GM12878 (cell line): ENCODE results near the gene CMTM5. TPM values are rescaled to one million over a fixed set of nuclear protein-coding genes. Genes with fewer than 3 reads are reported as not detected.

Source experiments
- ATAC-seq: fragments of 200-7000 bp; cut with Tn5 transposase; 3 replicates; pipeline ENCODE4 v1.9.1; 2020; ENCODE audit warnings: mild to moderate bottlenecking, moderate library complexity
- BruUV-seq: library from RNA; stranded (reverse); fragments of 400-500 nt; replicated peaks from 2 replicates; lab custom pipeline; 2021; lab: Mats Ljungman, UMichigan
- CTCF ChIA-PET: fragments of 300-600 bp; sonication (Branson Sonifier 250); formaldehyde crosslinking; extraction: SDS; loops from one replicate; lab custom pipeline; 2021; ENCODE audit warnings: inconsistent platforms; lab: Yijun Ruan, JAX
- POLR2A ChIA-PET: fragments of 350-600 bp; formaldehyde crosslinking; extraction: SDS; loops from one replicate; lab custom pipeline; 2021; ENCODE audit warnings: inconsistent platforms; lab: Charles Lee
- RAD21 ChIA-PET: fragments of 300-600 bp; sonication (Branson Sonifier 250); formaldehyde crosslinking; loops from one replicate; lab custom pipeline; 2023; ENCODE audit warnings: antibody characterized with exemption; ENCODE audit not compliant: unreplicated experiment; lab: Charles Lee
- SMC1A ChIA-PET: fragments of 300-600 bp; sonication (Branson Sonifier 250); formaldehyde crosslinking; loops from one replicate; lab custom pipeline; 2023; ENCODE audit not compliant: unreplicated experiment, uncharacterized antibody; lab: Charles Lee
- DNase-seq: peaks from one replicate; pipeline ENCODE4 v3.0.0-alpha.2; 2011; ENCODE audit warnings: low read depth, low spot score
- FAIRE-seq: peaks from 3 replicates; lab custom pipeline; 2011; peaks lifted over from hg19 to GRCh38; lab: Jason Lieb, UNC
- H2AFZ ChIP-seq: 2 replicates; pipeline ENCODE4 v1.6.0; 2011; ENCODE audit warnings: low read depth, low read length, control low read depth; ENCODE audit not compliant: control insufficient read depth
- H3K27ac ChIP-seq: 2 replicates; pipeline ENCODE4 v1.5.1; 2011; ENCODE audit warnings: control low read depth; ENCODE audit not compliant: control insufficient read depth, insufficient read depth
- H3K27me3 ChIP-seq, 2 experiments: replicated peaks in 1 of 2; 2 replicates each; pipeline versions ENCODE4 v1.6.0 to v1.6.1; 2011; ENCODE audit warnings: low read length in 1 of 2; ENCODE audit not compliant: control insufficient read depth in 2 of 2, insufficient read depth in 2 of 2
- H3K36me3 ChIP-seq, 2 experiments: 2 replicates each; pipeline ENCODE4 v1.5.1; 2011; ENCODE audit warnings: low read length in 1 of 2; ENCODE audit not compliant: control insufficient read depth in 2 of 2, insufficient read depth in 2 of 2
- H3K4me1 ChIP-seq: 2 replicates; pipeline ENCODE4 v1.6.1; 2011; ENCODE audit warnings: mild to moderate bottlenecking, low read length, moderate library complexity, mixed read lengths; ENCODE audit not compliant: control insufficient read depth, insufficient read depth
- H3K4me2 ChIP-seq: 2 replicates; pipeline ENCODE4 v1.6.0; 2011; ENCODE audit warnings: control low read depth; ENCODE audit not compliant: control insufficient read depth, insufficient read depth
- H3K4me3 ChIP-seq: fragments of 200-600 bp; sonication (generic); 2 replicates; pipeline ENCODE4 v1.5.1; 2016
- H3K79me2 ChIP-seq: 2 replicates; pipeline ENCODE4 v1.6.0; 2011; ENCODE audit warnings: low read length; ENCODE audit not compliant: control insufficient read depth, insufficient read depth
- H3K9ac ChIP-seq: 2 replicates; pipeline ENCODE4 v1.8.0; 2011; ENCODE audit warnings: low read length, control low read depth, mixed read lengths; ENCODE audit not compliant: control insufficient read depth, insufficient read depth
- H3K9me3 ChIP-seq: replicated peaks from 3 replicates; pipeline ENCODE4 v1.5.1; 2011; ENCODE audit warnings: mild to moderate bottlenecking, low read length; ENCODE audit not compliant: control insufficient read depth, insufficient read depth
- H4K20me1 ChIP-seq: 2 replicates; pipeline ENCODE4 v1.6.0; 2011; ENCODE audit not compliant: control insufficient read depth, insufficient read depth
- EGR1 ChIP-seq, 2 experiments: IDR thresholded peaks; 1 replicate in 1 of 2; 2 replicates in 1 of 2; pipeline ENCODE4 v1.6.1; 2011 to 2012; ENCODE audit warnings: low read depth in 2 of 2, low read length in 2 of 2, borderline replicate concordance in 1 of 2, mild to moderate bottlenecking in 1 of 2, moderate library complexity in 1 of 2
- FOXM1 ChIP-seq: IDR thresholded peaks from 2 replicates; pipeline ENCODE4 v1.6.1; 2012; ENCODE audit warnings: low read depth, mild to moderate bottlenecking, inconsistent platforms, low read length, moderate library complexity
- MTA2 ChIP-seq: fragments of 450-650 bp; IDR thresholded peaks from 2 replicates; pipeline ENCODE4 v1.6.1; 2016; ENCODE audit warnings: low read depth, mild to moderate bottlenecking, moderate library complexity
- MXI1 ChIP-seq: fragments of 150-350 bp; IDR thresholded peaks from 2 replicates; pipeline ENCODE4 v1.6.1; 2011; ENCODE audit warnings: low read depth, mild to moderate bottlenecking, inconsistent platforms, low read length, improper control_type of control experiment
- PML ChIP-seq: IDR thresholded peaks from 2 replicates; pipeline ENCODE4 v1.6.1; 2012; ENCODE audit warnings: low read length, inconsistent platforms
- RFX5 ChIP-seq: IDR thresholded peaks from 2 replicates; pipeline ENCODE4 v1.6.1; 2011; ENCODE audit warnings: low read depth, low read length, improper control_type of control experiment
- SMAD1 ChIP-seq: fragments of 450-650 bp; IDR thresholded peaks from 2 replicates; pipeline ENCODE4 v1.6.1; 2018; ENCODE audit warnings: mild to moderate bottlenecking, low read depth; ENCODE audit not compliant: partially characterized antibody
- TCF3 ChIP-seq: IDR thresholded peaks from 2 replicates; pipeline ENCODE4 v1.6.1; 2012; ENCODE audit warnings: low read depth, mild to moderate bottlenecking, low read length, borderline replicate concordance; ENCODE audit not compliant: insufficient read depth
- WGBS: methylation state at CpG from one replicate; pipeline ENCODE4 v1.1.6; 2016; ENCODE audit warnings: low lambda C conversion rate; ENCODE audit not compliant: insufficient replicate concordance, insufficient coverage; ENCODE audit errors: missing lambda C conversion rate; 5-methylcytosine and 5-hydroxymethylcytosine counted together
- in situ Hi-C: fragments of 300-500 bp; cut with MboI; formaldehyde crosslinking; loops from 9 replicates; pipeline ENCODE4 v1.14.3; 2018; ENCODE audit warnings: mixed read lengths
- intact Hi-C: fragments of 100-400 bp; cut with micrococcal nuclease; formaldehyde crosslinking; loops from one replicate; pipeline ENCODE4 v1.14.2; 2022; ENCODE audit not compliant: unreplicated experiment
- polyA plus RNA-seq, 11 experiments: library from polyadenylated mRNA; depleted of rRNA in 4 of 11; unstranded in 6 of 11; stranded (reverse) in 5 of 11; fragments of >200 nt; fragmentation: Nextera tagmentation in 4 of 11; fragmentation: Illumina TruSeq in 1 of 11; extraction: Ambion mirVana in 4 of 11; extraction: Trizol in 1 of 11; gene quantifications; 1 replicate in 1 of 11; 2 replicates in 10 of 11; pipeline versions ENCODE4 v1.2.1 to v1.2.3, GENCODE V29; 2011 to 2016; ENCODE audit warnings: inconsistent platforms in 2 of 11, missing spikeins in 2 of 11, low read depth in 1 of 11
- total RNA-seq, 4 experiments: library from RNA; depleted of rRNA in 3 of 4; stranded (reverse); fragments of >200 nt in 3 of 4; fragmentation: Illumina TruSeq in 1 of 4; extraction: Trizol in 1 of 4; gene quantifications; 2 replicates each; pipeline versions ENCODE4 v1.2.1 to v1.2.3, GENCODE V29; 2013 to 2021
- TF ChIP-seq, protein P1 (sequence below): fragments of 450-650 bp; IDR thresholded peaks from 2 replicates; pipeline ENCODE4 v1.6.1; 2017; ENCODE audit warnings: antibody characterized with exemption, mild to moderate bottlenecking, moderate library complexity
- TF ChIP-seq, protein P2 (sequence below): fragments of 450-650 bp; IDR thresholded peaks from 2 replicates; pipeline ENCODE4 v1.6.1; 2018; ENCODE audit warnings: mild to moderate bottlenecking, low read depth, moderate library complexity; ENCODE audit not compliant: partially characterized antibody
- TF ChIP-seq, protein P3 (sequence below): IDR thresholded peaks from 2 replicates; pipeline ENCODE4 v1.6.1; 2012; ENCODE audit warnings: improper control_type of control experiment, low read depth, low read length; ENCODE audit not compliant: insufficient replicate concordance

CMTM5 gene
- total and polyA plus RNA-seq, 10 of the 15 experiments (the other 5 are each of a cell fraction or from before 2014, with no cell fraction given): not detected

DNA sequence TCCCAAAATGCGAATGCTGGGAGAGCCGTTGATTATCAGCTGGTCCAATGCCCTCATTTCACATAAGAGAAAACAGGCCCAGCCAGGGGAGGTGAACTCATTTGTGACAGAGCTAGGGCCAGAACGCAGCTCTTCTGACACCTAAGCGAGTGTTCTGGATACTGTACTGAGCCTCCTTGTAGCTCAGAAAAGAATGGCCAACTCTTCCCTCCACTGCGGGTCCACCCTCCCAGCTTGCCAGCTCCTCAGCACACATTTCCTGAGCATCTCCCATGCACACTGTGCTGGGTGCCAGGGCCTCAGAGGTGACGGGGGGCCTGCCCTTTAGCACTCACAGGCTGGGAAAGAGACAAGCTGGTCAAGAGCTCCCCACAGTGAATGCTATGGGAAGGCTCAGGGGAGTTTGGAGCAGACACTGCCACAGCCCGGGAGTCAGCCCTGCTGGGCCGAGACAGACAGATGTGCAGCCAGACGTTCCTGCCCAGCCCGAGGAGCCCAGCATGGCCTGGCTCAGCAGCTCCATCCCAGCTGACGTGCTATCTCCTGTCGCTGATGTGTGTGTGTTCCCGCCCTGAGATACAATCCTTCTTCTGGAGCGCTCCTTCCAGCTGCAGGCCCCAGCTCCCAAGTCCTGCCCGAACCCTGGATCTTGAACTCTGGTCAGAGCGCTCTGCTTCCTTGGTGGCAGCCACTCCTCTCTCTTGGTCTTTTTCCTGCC is 3.5 kb downstream of the CMTM5 start:
- no TSS peak for BruUV-seq
- H3K4me3 ChIP-seq: no peak overlapping the region
- FAIRE-seq (no peak), DNase-seq (no peak), ATAC-seq (peak; percentile 23)
- H3K4me1 ChIP-seq: no peaks in the 10 kb centered on the region
- no peak overlapping the region for H2AFZ ChIP-seq
- no peaks in the 10 kb centered on the region for H3K9me3 ChIP-seq
- WGBS: 25% methylated on average over 16 of the region's 16 CpGs
- RAD21 ChIA-PET: interaction anchor here (0.7 to 2.3 kb wide), 11 partner anchors 51 to 394 kb away, joined by 3 to 9 read pairs (median 5); partner anchors contain the start of gene PABPN1
- POLR2A ChIA-PET: no interaction called here
- in situ Hi-C loops: loop anchor here (5.0 kb wide), 1 partner anchor 118 kb away; no protein-coding TSS in a partner anchor
- no peaks in the 10 kb centered on the region for H3K79me2 ChIP-seq
- no peak overlapping the region for H3K9ac ChIP-seq
- intact Hi-C loops: loop anchor here (1.0 to 2.0 kb wide), 3 partner anchors 52 to 260 kb away; no protein-coding TSS in a partner anchor
- H4K20me1 ChIP-seq: no peaks in the 10 kb centered on the region
- SMC1A ChIA-PET: interaction anchor here (0.6 to 2.1 kb wide), 11 partner anchors 54 to 1686 kb away, joined by 3 to 14 read pairs (median 4); partner anchors contain the start of genes HOMEZ and PABPN1
- CTCF ChIA-PET: interaction anchor here (0.7 to 5.7 kb wide), 29 partner anchors 10 to 322 kb away, joined by 3 to 52 read pairs (median 4); partner anchors contain the start of gene C14orf119
- H3K36me3 ChIP-seq: no peaks in the 10 kb centered on the region
- H3K4me2 ChIP-seq: no peak overlapping the region
- no peaks in the 10 kb centered on the region; a peak in 1 of 4 replicates for H3K27me3 ChIP-seq
- H3K27ac ChIP-seq: no peak overlapping the region
- TF ChIP-seq, protein P1, sequence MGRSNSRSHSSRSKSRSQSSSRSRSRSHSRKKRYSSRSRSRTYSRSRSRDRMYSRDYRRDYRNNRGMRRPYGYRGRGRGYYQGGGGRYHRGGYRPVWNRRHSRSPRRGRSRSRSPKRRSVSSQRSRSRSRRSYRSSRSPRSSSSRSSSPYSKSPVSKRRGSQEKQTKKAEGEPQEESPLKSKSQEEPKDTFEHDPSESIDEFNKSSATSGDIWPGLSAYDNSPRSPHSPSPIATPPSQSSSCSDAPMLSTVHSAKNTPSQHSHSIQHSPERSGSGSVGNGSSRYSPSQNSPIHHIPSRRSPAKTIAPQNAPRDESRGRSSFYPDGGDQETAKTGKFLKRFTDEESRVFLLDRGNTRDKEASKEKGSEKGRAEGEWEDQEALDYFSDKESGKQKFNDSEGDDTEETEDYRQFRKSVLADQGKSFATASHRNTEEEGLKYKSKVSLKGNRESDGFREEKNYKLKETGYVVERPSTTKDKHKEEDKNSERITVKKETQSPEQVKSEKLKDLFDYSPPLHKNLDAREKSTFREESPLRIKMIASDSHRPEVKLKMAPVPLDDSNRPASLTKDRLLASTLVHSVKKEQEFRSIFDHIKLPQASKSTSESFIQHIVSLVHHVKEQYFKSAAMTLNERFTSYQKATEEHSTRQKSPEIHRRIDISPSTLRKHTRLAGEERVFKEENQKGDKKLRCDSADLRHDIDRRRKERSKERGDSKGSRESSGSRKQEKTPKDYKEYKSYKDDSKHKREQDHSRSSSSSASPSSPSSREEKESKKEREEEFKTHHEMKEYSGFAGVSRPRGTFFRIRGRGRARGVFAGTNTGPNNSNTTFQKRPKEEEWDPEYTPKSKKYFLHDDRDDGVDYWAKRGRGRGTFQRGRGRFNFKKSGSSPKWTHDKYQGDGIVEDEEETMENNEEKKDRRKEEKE: no peak
- TF ChIP-seq PML (no peak), RFX5 (no peak), EGR1 (IDR thresholded peaks at IDR 0.05; ENCODE audit: borderline replicate concordance in 1 of 2, low read depth in 2 of 2, low read length in 2 of 2) (no peak), MXI1 (no peak), TCF3 (no peak), MTA2 (no peak), FOXM1 (no peak), SMAD1 (no peak)
- TF ChIP-seq, protein P2, sequence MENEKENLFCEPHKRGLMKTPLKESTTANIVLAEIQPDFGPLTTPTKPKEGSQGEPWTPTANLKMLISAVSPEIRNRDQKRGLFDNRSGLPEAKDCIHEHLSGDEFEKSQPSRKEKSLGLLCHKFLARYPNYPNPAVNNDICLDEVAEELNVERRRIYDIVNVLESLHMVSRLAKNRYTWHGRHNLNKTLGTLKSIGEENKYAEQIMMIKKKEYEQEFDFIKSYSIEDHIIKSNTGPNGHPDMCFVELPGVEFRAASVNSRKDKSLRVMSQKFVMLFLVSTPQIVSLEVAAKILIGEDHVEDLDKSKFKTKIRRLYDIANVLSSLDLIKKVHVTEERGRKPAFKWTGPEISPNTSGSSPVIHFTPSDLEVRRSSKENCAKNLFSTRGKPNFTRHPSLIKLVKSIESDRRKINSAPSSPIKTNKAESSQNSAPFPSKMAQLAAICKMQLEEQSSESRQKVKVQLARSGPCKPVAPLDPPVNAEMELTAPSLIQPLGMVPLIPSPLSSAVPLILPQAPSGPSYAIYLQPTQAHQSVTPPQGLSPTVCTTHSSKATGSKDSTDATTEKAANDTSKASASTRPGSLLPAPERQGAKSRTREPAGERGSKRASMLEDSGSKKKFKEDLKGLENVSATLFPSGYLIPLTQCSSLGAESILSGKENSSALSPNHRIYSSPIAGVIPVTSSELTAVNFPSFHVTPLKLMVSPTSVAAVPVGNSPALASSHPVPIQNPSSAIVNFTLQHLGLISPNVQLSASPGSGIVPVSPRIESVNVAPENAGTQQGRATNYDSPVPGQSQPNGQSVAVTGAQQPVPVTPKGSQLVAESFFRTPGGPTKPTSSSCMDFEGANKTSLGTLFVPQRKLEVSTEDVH: no peak
- TF ChIP-seq, protein P3, sequence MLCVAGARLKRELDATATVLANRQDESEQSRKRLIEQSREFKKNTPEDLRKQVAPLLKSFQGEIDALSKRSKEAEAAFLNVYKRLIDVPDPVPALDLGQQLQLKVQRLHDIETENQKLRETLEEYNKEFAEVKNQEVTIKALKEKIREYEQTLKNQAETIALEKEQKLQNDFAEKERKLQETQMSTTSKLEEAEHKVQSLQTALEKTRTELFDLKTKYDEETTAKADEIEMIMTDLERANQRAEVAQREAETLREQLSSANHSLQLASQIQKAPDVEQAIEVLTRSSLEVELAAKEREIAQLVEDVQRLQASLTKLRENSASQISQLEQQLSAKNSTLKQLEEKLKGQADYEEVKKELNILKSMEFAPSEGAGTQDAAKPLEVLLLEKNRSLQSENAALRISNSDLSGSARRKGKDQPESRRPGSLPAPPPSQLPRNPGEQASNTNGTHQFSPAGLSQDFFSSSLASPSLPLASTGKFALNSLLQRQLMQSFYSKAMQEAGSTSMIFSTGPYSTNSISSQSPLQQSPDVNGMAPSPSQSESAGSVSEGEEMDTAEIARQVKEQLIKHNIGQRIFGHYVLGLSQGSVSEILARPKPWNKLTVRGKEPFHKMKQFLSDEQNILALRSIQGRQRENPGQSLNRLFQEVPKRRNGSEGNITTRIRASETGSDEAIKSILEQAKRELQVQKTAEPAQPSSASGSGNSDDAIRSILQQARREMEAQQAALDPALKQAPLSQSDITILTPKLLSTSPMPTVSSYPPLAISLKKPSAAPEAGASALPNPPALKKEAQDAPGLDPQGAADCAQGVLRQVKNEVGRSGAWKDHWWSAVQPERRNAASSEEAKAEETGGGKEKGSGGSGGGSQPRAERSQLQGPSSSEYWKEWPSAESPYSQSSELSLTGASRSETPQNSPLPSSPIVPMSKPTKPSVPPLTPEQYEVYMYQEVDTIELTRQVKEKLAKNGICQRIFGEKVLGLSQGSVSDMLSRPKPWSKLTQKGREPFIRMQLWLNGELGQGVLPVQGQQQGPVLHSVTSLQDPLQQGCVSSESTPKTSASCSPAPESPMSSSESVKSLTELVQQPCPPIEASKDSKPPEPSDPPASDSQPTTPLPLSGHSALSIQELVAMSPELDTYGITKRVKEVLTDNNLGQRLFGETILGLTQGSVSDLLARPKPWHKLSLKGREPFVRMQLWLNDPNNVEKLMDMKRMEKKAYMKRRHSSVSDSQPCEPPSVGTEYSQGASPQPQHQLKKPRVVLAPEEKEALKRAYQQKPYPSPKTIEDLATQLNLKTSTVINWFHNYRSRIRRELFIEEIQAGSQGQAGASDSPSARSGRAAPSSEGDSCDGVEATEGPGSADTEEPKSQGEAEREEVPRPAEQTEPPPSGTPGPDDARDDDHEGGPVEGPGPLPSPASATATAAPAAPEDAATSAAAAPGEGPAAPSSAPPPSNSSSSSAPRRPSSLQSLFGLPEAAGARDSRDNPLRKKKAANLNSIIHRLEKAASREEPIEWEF: no peak
